Neuronal stem cell (in vitro differentiated cells): ENCODE measurements around the gene CLBA1.

ENCODE experiments used
- DNase-seq: peaks from one replicate; pipeline ENCODE4 v3.0.0-alpha.2; 2013; ENCODE audit warnings: low spot score
- H2AFZ ChIP-seq: one replicate; pipeline ENCODE4 v1.6.1; 2013; ENCODE audit warnings: mild to moderate bottlenecking, low read length, inconsistent platforms
- H2AK5ac ChIP-seq: 2 replicates; pipeline ENCODE4 v1.6.1; 2013; ENCODE audit warnings: low read depth, mild to moderate bottlenecking, inconsistent platforms, low read length, moderate library complexity, mixed read lengths
- H2BK120ac ChIP-seq: 2 replicates; pipeline ENCODE4 v1.6.1; 2013; ENCODE audit warnings: low read depth, mild to moderate bottlenecking, inconsistent platforms, low read length, moderate library complexity, mixed read lengths
- H2BK12ac ChIP-seq: one replicate; pipeline ENCODE4 v1.6.1; 2013; ENCODE audit warnings: low read length, inconsistent platforms
- H2BK15ac ChIP-seq: 2 replicates; pipeline ENCODE4 v1.6.1; 2013; ENCODE audit warnings: mild to moderate bottlenecking, low read length, inconsistent platforms, mixed read lengths
- H2BK5ac ChIP-seq: one replicate; pipeline ENCODE4 v1.6.1; 2013; ENCODE audit warnings: inconsistent platforms, mild to moderate bottlenecking, low read length, moderate library complexity
- H3K14ac ChIP-seq: one replicate; pipeline ENCODE4 v1.6.1; 2013; ENCODE audit warnings: low read length, inconsistent platforms
- H3K18ac ChIP-seq: 2 replicates; pipeline ENCODE4 v1.6.1; 2013; ENCODE audit warnings: low read length, inconsistent platforms
- H3K23ac ChIP-seq: 2 replicates; pipeline ENCODE4 v1.6.1; 2013; ENCODE audit warnings: low read depth, mild to moderate bottlenecking, mixed read lengths, low read length, inconsistent platforms; ENCODE audit not compliant: poor library complexity
- H3K27ac ChIP-seq: replicated peaks from 3 replicates; pipeline ENCODE4 v1.5.1; 2013; ENCODE audit warnings: low read length, inconsistent platforms
- H3K27me3 ChIP-seq, 3 experiments: 2 replicates each; pipeline ENCODE4 v1.6.1; 2013; ENCODE audit warnings: low read length in 3 of 3, mild to moderate bottlenecking in 2 of 3, inconsistent platforms in 1 of 3, low read depth in 1 of 3, mixed read lengths in 1 of 3, moderate library complexity in 1 of 3; ENCODE audit not compliant: control insufficient read depth in 3 of 3, insufficient read depth in 3 of 3
- H3K36me3 ChIP-seq, 2 donors: replicated peaks in 1 of 2; 2 replicates each; pipeline ENCODE4 v1.6.1; 2013; ENCODE audit warnings: low read length in 2 of 2; ENCODE audit not compliant: control insufficient read depth in 2 of 2, insufficient read depth in 2 of 2
- H3K4ac ChIP-seq: 2 replicates; pipeline ENCODE4 v1.6.1; 2013; ENCODE audit warnings: inconsistent platforms, mild to moderate bottlenecking, low read length, moderate library complexity
- H3K4me1 ChIP-seq, 2 donors: 1 replicate in 1 of 2; 2 replicates in 1 of 2; pipeline ENCODE4 v1.6.1; 2013; ENCODE audit warnings: low read length in 2 of 2, low read depth in 1 of 2; ENCODE audit not compliant: control insufficient read depth in 2 of 2, insufficient read depth in 1 of 2
- H3K4me2 ChIP-seq: one replicate; pipeline ENCODE4 v1.6.1; 2013; ENCODE audit warnings: mild to moderate bottlenecking, low read length, inconsistent platforms; ENCODE audit not compliant: insufficient read depth, poor library complexity, severe bottlenecking
- H3K4me3 ChIP-seq, 2 donors: 2 replicates each; pipeline ENCODE4 v1.5.1; 2013; ENCODE audit warnings: low read length in 2 of 2, mild to moderate bottlenecking in 2 of 2, inconsistent platforms in 1 of 2, moderate library complexity in 1 of 2
- H3K79me1 ChIP-seq: one replicate; pipeline ENCODE4 v1.6.1; 2013; ENCODE audit warnings: low read depth, mild to moderate bottlenecking, inconsistent platforms, low read length, moderate library complexity
- H3K9ac ChIP-seq: one replicate; pipeline ENCODE4 v1.6.1; 2013; ENCODE audit warnings: mild to moderate bottlenecking, low read depth, low read length, inconsistent platforms; ENCODE audit not compliant: poor library complexity
- H3K9me3 ChIP-seq, 2 donors: replicated peaks in 1 of 2; 2 replicates each; pipeline versions ENCODE3 to v1.6.1; 2013; ENCODE audit warnings: low read length in 2 of 2, mild to moderate bottlenecking in 2 of 2, inconsistent platforms in 1 of 2, low read depth in 1 of 2, mixed read lengths in 1 of 2, moderate library complexity in 1 of 2; ENCODE audit not compliant: control insufficient read depth in 2 of 2, insufficient read depth in 1 of 2
- H4K8ac ChIP-seq: one replicate; pipeline ENCODE4 v1.6.1; 2013; ENCODE audit warnings: low read depth, mild to moderate bottlenecking, inconsistent platforms, low read length, moderate library complexity
- H4K91ac ChIP-seq: one replicate; pipeline ENCODE4 v1.6.1; 2013; ENCODE audit warnings: low read length, low read depth, mild to moderate bottlenecking, inconsistent platforms; ENCODE audit not compliant: poor library complexity
- WGBS, 2 donors: extraction: QIAGEN DNeasy Blood & Tissue Kit; methylation state at CpG; one replicate each; pipeline ENCODE4 v1.1.7; 2013; ENCODE audit warnings: missing lambda C conversion rate in 2 of 2, mixed read lengths in 1 of 2; ENCODE audit not compliant: insufficient read length in 2 of 2, insufficient replicate concordance in 1 of 2; ENCODE audit errors: extremely low coverage in 2 of 2; 5-methylcytosine and 5-hydroxymethylcytosine counted together

Gene CLBA1

GRCh38 chr14:104937694-104938365 lies 47.8 kb upstream of the CLBA1 start:
- no peak overlapping the region for H2BK5ac ChIP-seq
- no CpG with 5 or more reads among the region's 11 CpGs for WGBS, 2 donors
- no peak overlapping the region for H3K23ac ChIP-seq
- H3K9me3 ChIP-seq = no peaks in the 10 kb centered on the region
- H3K36me3 ChIP-seq = no peaks in the 10 kb centered on the region
- no peak overlapping the region for H4K91ac ChIP-seq
- H3K27ac ChIP-seq = no peak overlapping the region
- H3K79me1 ChIP-seq = no peaks in the 10 kb centered on the region
- no peak overlapping the region for H4K8ac ChIP-seq
- no peak for DNase-seq
- H2AFZ ChIP-seq = no peak overlapping the region
- H3K4me1 ChIP-seq = peaks cover 0 to 6% of the 10 kb centered on the region in 2 donors
- no peak overlapping the region for H3K14ac ChIP-seq
- H2AK5ac ChIP-seq = no peak overlapping the region
- peaks cover 5 to 70% (median 23%) of the 10 kb centered on the region in 3 experiments for H3K27me3 ChIP-seq
- no peak overlapping the region for H3K18ac ChIP-seq
- no peak overlapping the region for H3K4me2 ChIP-seq
- no peak overlapping the region for H2BK12ac ChIP-seq
- no peak overlapping the region for H3K4me3 ChIP-seq
- no peak overlapping the region for H2BK15ac ChIP-seq
- H3K4ac ChIP-seq = no peak overlapping the region
- H3K9ac ChIP-seq = no peak overlapping the region
- H2BK120ac ChIP-seq = no peak overlapping the region

GRCh38 chr14:104938436-104938835 lies 47.2 kb upstream of the CLBA1 start:
- Histone ChIP-seq H2AK5ac (no peak overlapping the region), H3K4me1 (peaks cover 0 to 6% of the 10 kb centered on the region in 2 donors), H2BK15ac (no peak overlapping the region), H2BK5ac (no peak overlapping the region), H3K23ac (no peak overlapping the region), H3K27me3 (peaks cover 0 to 67% (median 18%) of the 10 kb centered on the region in 3 experiments), H3K18ac (no peak overlapping the region), H3K27ac (no peak overlapping the region), H2BK120ac (no peak overlapping the region), H2AFZ (no peak overlapping the region), H3K36me3 (no peaks in the 10 kb centered on the region), H3K9ac (no peak overlapping the region), H3K4ac (no peak overlapping the region), H3K9me3 (no peaks in the 10 kb centered on the region), H3K4me3 (no peak overlapping the region), H4K91ac (no peak overlapping the region), H3K79me1 (peaks cover 1% of the 10 kb centered on the region), H3K14ac (no peak overlapping the region), H4K8ac (no peak overlapping the region), H3K4me2 (no peak overlapping the region), H2BK12ac (no peak overlapping the region)
- no CpG with 5 or more reads among the region's 2 CpGs for WGBS, 2 donors
- DNase-seq = no peak

GRCh38 chr14:104938960-104939359 lies 46.6 kb upstream of the CLBA1 start:
- Histone ChIP-seq H3K4ac (no peak overlapping the region), H3K4me2 (no peak overlapping the region), H3K79me1 (peaks cover 1% of the 10 kb centered on the region), H3K9me3 (no peaks in the 10 kb centered on the region), H4K8ac (no peak overlapping the region), H2BK5ac (no peak overlapping the region), H3K4me1 (peaks cover 0 to 6% of the 10 kb centered on the region in 2 donors), H2BK120ac (no peak overlapping the region), H2BK15ac (no peak overlapping the region), H3K14ac (no peak overlapping the region), H3K27me3 (peaks cover 0 to 67% (median 18%) of the 10 kb centered on the region in 3 experiments), H2AK5ac (no peak overlapping the region), H2AFZ (no peak overlapping the region), H2BK12ac (no peak overlapping the region), H3K27ac (no peak overlapping the region), H4K91ac (no peak overlapping the region), H3K18ac (no peak overlapping the region), H3K23ac (no peak overlapping the region), H3K4me3 (no peak overlapping the region), H3K36me3 (no peaks in the 10 kb centered on the region), H3K9ac (no peak overlapping the region)
- no CpG with 5 or more reads among the region's 1 CpG for WGBS, 2 donors
- DNase-seq = no peak

- no peak overlapping the region for H3K14ac ChIP-seq
- H3K36me3 ChIP-seq = no peaks in the 10 kb centered on the region
- H2AK5ac ChIP-seq = no peak overlapping the region
- no peak overlapping the region for H2BK120ac ChIP-seq
- H3K23ac ChIP-seq = peak overlapping the region; percentile 35
- peaks cover 1% of the 10 kb centered on the region for H3K79me1 ChIP-seq
- H4K8ac ChIP-seq = no peak overlapping the region
- no peak overlapping the region for H2BK15ac ChIP-seq
- no CpG with 5 or more reads among the region's 11 CpGs for WGBS, 2 donors
- H3K27ac ChIP-seq = no peak overlapping the region
- no peak overlapping the region for H2AFZ ChIP-seq
- no peak overlapping the region for H3K4me2 ChIP-seq
- H3K4ac ChIP-seq = no peak overlapping the region
- H3K9ac ChIP-seq = no peak overlapping the region
- no peak overlapping the region for H2BK5ac ChIP-seq
- DNase-seq = no peak
- no peak overlapping the region for H3K4me3 ChIP-seq
- peaks cover 0 to 58% (median 12%) of the 10 kb centered on the region in 3 experiments for H3K27me3 ChIP-seq
- H3K18ac ChIP-seq = no peak overlapping the region
- no peaks in the 10 kb centered on the region for H3K9me3 ChIP-seq
- H4K91ac ChIP-seq = no peak overlapping the region
- no peak overlapping the region for H2BK12ac ChIP-seq
- peaks cover 0 to 2% of the 10 kb centered on the region in 2 donors for H3K4me1 ChIP-seq
Observed at GRCh38 chr14:104939666-104940410, 45.8 kb upstream of the CLBA1 start.
